GM18861 (cell line): ENCODE results near the gene PLCB4.

Experiments used
- ATAC-seq: cut with Tn5 transposase; IDR thresholded peaks from one replicate; pipeline ENCODE4 v1.9.1; 2021; ENCODE audit not compliant: unreplicated experiment

The PLCB4 gene

DNA sequence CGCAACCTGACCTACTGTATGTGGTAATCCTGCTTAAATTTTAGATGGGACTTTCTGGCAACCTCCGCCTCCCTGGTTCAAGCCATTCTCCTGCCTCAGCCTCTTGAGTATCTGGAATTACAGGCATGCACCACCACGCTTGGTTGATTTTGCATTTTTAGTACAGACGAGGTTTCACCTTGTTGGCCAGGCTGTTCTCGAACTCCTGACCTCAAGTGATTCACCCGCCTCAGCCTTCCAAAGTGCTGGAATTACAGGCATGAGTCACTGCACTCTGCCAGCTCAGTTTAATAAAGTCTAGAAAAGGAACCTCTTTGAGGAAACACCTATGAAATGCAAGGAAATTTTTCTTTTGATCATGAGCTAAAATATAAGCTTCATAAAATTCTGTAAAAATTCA, 9.0 kb upstream of the PLCB4 start:
- no peak for ATAC-seq

DNA sequence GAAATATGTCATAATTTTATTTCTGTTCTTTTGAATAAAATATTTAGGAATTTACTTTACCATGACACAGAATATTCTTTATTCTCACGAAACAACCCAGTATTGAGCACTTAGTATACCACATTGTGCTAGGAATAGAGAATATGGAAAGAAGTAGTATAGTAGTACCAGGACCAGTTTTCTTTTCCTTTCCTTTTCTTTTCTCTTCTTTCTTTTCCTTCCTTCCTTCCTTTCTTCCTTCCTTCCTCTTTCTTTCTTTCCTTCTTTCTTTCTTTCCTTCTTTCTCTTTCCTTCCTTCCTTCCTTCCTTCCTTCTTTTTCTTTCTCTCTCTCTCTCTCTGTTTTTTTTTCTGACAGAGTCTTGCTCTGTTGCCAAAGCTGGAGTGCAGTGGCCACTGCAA, 7.5 kb upstream of the PLCB4 start:
- ATAC-seq, result no peak

DNA sequence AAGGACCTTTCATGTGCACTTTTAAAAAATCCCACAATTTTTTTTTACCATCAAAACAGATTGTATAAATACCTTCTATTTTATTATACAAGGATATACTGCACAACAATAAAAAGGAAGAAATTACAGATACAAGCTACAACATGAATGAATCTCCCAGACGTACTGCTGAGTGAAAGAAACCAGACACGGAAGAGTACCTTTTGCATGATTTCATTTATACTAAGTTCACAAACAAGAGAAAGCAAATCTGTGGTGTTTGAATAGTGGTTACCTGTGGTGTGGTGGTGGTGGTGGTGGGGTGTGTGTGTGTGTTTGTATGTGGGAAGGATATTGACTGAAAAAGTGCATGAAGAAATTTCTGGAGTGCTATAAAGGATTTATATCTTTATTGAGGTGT, 6.8 kb upstream of the PLCB4 start:
- ATAC-seq, result no peak

DNA sequence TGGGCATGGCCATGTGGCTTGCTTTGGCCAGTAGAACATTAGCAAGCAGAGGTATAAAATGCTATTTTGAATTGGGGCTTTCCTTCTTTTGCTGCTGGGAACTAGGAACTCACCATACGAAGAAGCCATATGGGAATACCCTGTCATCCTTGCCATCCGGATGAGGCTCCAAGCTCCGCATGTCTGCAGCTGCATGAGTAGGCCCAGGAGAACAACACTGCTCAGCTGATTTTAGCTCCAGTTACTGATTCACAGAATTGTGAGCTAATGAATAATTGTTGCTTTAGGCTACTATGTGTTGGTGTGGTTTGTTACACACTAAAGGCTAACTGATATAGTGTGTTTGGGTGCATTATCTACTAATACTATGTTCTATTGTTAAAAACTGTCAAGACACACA, 2.7 kb upstream of the PLCB4 start:
- no peak for ATAC-seq

DNA sequence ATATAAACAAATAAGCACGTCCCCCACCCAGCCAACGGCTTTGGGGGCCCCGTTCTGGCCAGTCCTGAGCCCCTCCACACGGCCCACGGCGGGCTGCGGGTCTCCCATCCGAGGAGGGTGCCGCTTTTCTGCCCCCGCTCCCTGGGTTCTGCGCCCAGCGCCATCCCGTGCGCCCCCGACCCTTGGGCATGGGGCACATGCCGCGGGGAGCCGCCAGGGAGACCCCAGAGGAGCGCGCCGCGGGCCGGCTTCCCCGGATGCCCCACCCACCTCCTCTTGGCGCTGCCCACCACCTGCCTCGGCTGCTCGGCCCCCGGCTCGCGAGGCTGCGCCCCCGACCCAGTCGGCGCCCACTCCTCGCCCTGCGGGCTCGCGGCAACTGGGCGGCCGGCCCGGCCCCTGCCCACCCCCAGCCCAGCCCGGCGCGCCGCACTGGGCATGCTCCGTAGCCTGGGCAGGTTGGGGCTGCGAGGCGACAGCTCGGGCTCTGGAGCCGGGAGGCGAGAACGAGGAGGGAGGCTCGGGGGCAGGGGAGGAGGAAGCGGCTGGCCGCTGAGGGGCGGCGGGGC, 570 bp upstream of the PLCB4 start:
- ATAC-seq, result no peak

DNA sequence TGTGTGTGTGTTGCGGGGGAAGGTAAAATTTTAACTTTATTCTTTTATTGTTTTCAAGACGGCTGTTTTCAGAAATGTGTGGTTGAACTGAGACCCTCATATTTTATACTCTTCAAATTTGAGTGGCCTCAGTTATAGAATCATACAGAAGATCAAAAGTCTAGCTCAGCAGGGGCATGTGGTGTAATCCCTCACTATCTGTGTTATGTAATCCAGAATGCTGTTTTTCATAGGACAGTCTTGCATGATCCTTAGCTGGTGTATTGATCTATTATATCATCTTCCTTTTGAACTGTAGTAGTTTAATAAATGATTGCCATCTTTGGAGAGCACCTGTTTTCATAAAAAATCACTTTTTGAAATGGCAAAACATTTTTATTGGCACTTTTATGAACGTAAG, 1.4 kb downstream of the PLCB4 start:
- no peak for ATAC-seq

DNA sequence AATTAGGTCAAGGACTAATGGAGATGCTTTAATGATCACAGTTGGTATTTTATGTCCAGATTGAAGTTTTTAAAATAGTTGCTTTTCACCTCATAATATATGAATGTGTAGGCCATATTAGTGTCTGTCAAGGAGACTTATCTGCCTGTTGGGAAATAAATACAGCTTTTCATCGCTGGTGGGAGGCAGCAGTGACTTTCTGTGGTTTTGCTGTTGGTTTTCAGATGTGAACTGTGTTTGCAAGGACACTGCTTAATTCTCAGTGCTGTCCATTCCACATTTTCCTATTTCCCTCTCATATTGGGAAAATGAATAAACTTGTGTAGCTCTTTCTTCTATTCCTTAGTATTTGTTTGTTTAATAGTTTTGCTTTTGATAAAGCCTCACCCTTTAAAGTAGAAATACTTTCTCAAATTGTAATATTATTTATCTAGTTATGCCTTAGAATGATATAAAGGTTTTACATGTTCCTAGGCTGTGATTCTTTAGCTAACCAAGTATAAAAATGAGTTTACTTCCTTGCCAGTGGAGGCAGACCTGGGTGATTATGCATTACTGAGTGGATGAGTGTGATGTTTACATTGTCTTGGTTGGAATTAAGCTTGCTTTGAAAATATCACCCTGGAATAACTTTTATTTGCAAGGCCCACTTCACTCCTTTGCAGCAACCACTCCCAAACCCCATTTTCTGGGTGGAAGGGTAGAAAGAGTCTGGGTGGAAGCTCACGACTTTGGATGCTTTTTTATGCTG, 3.3 kb downstream of the PLCB4 start:
- ATAC-seq, result no peak

DNA sequence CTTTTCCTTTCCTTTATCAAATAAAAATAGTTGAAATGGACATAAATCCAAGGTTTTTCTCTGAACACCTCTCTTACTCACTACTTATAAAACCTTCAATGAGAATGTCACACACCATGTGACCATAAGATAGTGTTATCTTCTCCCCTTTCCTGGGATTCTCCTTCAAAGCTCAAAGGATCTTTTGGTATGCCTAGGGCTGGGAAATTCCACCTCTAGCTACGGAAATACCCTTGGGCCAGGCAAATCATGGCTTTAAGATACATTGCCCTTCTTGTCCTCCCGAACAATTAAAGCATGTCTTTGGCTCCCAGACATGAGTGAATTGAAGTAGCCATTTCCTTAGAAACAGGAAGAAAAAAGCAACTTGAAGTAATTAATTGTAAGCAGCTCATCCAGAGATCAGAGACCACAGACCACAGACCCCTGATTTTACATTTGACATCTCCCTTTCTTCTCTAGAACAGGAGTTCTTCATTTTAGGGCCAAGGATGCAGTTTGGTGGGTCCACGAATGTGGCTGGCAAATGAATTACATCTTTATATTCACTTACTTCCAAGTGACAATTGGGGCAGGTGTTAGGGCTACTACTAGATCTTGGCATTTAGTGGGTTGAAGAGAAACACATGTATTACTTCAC, 4.1 kb downstream of the PLCB4 start:
- ATAC-seq, result no peak

DNA sequence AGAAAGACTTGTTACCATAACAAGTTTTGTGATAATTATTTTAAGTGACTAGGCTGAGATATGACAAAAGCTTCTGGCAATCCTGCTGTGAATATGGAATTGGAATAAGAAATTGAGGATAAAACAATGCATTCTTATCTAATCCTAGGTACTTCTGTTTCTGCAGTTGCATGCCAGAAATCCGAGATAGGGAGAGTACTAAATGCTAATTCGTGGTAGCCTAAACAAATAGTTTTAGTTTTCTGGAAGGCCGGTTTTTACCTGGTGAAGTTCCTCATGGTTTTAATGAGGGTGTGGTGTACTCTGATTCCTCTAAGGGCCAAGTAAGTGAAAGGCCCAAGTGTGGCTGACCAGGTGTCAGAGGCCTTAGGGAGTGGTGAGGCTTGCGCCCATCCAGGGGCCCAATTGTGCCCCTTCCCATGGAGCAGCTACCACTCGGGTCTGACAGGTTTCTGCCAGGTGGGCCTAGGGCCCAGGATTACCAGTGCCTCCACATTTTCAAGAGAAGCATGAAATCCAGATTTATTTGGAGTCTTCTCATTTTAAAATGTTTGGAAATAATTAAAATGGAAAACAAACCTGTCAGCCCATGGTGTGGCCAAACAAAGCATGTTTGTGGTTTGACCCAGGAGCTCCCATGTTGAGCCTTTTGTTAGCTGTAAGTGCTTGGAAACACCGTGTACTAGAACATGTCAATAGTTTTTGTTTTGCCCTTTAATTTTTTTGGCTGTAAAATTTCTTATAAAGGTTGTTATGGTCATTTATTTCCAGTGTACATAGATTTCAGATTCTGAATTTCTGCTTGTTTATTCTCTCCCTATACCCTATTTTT, 6.6 kb downstream of the PLCB4 start:
- no peak for ATAC-seq

DNA sequence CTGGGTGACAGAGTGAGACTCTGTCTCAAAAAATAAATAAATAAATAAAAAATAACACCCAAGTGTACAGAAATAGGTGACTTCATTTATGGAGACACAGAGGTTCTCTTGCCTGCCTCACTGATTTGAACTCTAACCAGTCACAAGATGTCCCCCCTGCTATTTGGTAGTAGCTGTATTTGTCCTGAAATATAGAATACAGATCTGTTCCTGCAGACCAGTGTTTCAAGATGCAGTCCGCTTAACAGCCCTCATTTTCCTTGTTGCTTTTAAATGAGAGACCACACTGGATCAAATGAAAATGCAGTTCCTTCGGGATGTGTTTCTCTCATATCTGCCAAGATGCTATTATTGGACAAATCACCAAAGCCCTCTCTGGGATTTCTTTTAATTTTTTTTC, 7.6 kb downstream of the PLCB4 start:
- no peak for ATAC-seq

DNA sequence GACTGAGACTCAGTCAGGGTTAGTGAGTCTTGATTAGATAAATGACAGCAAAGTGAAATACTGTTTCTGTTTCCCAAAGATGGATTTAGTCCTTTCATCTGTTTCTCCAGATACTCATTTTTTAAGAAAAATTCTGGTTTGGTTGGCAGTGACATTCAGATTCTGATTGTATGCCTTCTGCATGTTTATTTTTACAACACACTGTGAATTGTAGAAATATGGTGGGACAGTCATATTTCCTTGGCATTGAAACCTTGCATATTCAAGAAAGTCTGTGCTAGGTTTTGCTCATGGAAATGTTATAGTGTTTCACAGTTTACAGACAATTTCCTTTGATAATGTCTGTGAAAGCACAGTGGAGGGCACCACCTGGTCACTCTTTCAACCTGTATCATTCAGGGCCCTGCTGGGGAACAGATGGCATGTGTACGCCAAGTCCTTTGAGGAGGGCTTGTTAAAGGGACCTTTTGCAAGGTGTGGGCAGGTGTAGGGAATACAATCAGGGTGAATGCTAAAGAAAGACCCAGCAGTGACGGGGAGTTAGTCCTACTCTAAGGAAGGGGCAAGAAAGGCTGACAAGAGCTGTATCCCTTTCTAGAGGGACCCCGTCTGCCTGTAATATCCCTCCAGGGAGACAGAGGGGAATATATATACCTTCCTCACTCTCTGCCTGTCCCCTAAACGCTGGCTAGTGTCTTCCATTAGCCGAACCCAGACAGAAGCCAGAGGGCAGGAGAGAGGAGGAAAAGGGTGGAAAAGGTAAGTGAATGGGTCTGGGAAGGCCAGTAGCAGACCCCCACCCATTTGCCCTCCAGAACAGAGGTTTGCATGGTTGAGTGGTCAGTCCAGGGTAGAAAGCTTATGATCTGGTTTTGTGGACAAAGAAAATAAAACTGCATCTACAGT, 10.2 kb downstream of the PLCB4 start:
- ATAC-seq, result no peak

DNA sequence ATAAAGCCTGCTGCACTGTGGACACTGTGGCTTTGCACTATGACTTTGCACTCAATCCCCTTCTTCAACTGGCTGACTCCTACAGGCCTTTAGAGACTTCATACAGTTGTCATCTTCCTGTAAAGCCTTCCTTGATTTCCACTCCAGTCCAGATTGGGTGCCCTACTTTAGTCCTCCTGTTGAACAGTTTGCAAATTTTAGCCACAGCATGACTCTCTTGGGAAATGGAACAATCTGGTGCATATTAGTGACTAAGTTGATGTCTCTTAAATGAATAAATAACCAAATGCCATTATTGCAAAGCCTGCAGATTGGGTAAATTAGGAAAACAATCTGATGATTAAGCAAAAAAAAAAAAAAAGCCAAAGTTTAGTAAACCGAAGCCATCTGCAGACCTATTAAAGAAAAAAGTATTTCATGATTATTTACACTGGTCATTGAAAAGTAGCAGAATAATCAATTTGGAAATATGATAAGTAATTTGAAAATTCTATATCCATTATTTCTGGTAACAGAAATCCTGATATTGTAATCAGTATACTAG, 12.6 kb downstream of the PLCB4 start:
- ATAC-seq, result no peak

DNA sequence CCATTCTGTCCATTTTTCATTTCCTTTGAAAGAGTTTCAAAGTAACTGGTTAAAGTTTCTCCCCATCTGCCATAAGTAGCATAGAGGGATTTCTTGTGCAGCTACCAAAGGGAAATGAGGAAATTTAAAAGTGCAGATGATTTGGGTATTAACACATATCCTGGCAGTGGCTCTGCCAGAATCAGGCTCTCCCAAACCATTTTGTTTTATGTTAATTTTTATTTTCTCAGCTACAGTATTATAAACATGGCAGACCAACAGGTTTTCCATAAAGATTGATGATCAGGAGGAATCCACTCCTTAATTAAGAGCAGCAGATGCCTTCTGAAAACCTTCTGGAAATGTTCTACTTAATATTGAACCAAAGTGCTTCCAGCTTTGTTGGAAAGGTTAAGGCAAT, 13.9 kb downstream of the PLCB4 start:
- ATAC-seq, result no peak

DNA sequence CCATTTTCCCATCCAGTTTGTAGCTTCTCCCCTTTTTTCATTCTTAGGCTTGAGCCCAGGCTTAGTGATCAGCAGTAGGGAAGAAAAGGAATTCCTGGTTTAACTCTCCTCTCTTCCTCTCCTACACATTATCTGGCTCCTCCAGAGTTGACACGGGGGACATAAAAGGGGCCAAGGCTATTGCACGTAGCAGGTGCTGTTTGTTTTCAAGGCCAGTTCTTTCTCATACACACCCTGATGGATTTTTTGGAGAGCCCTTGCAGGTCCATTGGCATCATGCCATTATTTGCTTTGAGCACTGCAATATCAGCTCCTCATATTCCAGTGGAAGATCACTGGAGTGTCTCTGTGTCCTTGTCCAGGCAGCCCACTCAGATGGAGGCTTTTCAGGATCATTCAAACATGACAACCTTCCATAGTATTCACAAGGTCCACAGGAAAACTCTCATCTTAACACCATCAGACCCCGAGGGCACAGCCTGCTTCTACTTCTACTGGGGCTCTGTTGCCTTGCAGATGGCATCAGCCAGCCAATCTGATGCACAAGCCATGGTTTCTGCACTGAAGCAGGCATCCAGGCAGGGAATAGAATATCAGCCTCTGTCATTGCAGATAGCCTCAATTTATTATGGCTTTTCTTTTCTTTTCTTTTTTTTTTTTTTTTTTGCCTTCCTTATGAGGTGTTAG, 18.8 kb downstream of the PLCB4 start:
- ATAC-seq, result no peak

DNA sequence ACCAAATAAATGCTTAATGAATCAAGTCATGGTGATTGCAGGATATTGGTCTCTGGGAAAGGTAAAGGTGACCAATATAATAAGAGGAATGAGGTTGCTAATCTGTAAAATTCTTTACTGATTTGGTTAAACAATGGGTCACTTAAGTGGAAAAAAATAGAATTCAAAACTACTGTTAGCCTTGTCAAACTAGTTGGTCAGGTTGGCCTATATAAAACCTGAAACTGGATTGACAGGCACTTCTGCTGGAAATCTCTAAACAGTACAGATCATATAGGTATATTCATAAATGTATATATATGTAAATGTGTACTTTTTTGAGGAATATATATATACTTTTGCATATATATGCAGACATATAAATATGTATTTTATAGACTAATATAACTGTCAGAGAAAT, 19.7 kb downstream of the PLCB4 start:
- no peak for ATAC-seq

DNA sequence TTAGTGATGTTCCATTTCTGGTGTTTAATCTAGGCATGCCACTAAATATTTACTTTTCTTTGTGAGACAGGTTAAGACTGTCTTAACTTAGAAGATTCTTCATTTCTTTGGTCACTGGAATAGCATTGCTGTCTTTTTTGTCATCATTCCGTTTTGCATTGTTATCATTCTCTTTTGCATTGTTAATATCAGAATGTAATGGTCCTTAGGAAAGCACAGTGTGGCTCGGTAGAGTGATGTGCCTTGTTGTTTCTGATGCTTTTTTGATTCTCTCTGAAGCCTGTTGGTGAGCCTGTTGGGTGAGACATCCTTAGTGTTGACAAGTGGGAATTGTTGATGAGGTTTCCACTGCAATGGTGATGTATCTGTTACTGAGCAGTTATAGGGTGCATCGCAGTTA, 23.2 kb downstream of the PLCB4 start:
- ATAC-seq, result no peak

DNA sequence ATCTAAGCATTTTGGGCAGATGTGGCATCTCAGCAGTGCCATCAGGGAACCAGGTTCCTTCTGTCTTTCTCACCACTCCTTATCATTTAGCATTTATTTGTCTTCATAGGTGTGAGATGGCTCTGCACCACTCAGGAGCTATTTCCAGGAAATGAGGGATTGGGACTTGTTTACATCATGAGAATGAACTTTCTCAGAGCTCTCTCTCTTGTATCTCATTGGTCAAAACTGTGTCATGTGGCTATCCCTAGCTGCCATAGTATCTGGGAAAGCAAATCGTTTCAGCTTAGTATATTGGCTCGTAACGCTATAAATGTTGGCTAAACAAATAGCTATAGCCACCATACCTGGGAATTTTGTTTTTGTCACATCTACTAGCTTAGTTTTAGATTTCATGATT, 23.8 kb downstream of the PLCB4 start:
- no peak for ATAC-seq

DNA sequence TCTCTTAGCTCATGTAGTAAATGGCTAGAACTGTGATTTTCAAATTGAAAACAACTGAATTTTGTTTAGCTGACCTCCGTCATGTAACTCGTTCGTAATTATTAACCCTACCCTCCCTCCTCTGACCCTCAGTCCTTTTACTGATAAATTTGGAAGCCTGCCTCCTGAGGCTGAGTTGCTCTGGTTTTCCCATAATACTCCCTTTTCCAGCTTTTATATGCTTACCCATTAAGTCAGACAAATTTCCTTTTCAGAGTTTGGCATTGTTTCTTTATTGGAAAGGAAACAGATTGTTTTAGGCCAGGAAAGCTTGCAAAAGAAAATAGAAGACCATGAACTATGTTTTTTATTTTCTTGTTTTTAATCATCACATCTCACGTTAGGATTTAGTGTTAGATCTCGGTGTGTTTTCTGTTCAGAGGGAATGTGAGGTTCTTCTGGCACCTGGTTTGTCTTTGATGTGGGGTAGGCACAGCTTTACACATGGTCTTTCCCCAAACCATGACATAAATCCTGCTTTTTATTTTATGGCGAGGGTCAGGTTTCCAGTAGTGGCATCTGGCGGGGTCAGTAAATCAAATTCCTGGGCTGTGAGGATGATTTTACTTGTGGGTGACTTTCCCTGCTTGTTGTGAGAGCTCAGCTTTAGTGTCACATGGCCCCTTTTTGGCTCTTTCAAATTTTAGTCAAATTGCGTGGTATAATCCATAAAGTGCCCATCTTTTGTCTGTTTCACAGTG, 24.5 kb downstream of the PLCB4 start:
- ATAC-seq, result no peak

DNA sequence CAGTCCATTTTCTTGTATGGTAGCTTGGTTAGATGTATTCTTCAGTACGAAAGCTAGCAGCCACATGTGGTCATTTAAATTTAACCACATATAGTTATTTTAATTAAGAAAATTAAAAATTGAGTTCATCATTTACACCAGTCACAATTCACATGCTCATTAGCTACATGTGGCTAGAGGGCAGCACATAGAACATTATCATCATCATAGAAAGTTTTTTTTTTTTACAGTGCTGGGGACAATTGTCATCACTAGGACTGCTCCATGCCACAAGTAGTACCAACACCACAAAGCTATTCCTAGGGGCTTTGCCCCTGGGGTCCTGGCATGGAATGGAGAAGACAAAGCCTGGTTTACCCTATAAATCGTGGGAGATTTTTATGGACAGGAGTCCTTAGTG, 30.5 kb downstream of the PLCB4 start:
- no peak for ATAC-seq
